NCI-H146 treated with DMSO at 0.1 percent for 48 hours (cell line): ENCODE measurements around the gene RTN4R.

Source experiments
- DNase-seq: peaks from one replicate; lab custom pipeline; 2025; ENCODE audit not compliant: unreplicated experiment; lab: John Stamatoyannopoulos, UW

Gene RTN4R

GRCh38 chr22:20231514-20232236 is 36.4 kb downstream of the RTN4R start:
- DNase-seq, result no peak

- DNase-seq, result no peak
Observed at GRCh38 chr22:20230777-20231420, 37.2 kb downstream of the RTN4R start.

DNA sequence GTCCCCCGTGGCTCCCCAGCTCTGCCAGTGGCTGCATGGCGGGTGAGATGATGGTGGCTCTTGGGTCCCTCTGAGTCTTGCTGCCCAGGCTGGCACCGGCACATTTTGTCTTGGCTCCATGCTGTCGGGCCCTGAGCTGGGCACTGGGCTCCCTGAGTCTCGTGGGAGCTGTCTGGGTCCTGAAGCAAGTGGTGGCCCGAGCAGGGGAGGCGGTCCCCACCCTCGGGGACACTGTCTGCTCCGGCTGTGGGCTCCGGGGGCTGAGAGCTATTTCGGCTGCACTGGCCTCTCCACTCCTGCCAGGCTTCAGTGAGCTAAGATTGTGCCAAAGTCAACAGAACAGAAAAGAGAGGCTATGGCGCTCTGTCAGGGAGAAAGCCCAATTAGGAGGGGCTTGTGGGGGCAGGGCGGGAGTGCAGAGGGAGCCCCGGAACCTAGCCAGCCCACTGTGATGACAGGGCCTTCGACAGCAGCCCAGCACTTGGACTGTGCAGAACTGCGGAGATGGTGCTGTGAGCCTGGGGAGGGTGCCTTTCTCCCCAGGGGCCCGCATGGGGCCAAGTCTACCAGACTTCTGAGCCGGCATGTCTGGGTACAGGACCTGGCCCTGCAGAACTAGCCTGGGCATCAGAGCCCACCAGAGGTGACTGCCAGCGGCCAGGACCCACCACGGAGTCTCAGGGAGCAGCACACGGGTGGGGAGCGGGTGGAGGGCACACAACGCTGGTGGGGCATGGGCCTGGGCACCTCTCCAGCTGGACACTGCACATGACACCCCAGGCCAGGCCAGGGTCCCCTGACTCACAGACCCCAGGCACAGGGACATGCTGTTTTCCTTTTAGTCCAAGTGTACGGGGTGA is 38.0 kb downstream of the RTN4R start:
- no peak for DNase-seq

DNA sequence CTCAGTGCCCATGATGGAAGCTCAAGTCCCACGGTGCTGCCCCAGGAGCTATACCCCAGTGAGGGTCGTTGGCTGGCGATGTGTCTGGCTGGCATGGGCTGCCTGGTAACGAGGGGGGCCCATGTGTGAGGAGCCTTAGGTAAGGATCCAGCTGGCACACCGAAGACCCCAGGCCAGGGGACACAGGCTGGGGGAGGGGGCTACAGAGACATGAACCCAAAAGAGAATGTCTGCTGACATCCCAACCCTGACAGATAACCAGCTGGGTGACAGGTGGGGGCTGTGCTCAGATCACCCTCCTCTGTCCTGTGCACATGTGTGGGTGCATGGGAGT is 39.2 kb downstream of the RTN4R start:
- DNase-seq, result no peak

GRCh38 chr22:20228055-20228938 is 39.8 kb downstream of the RTN4R start:
- no peak for DNase-seq

- no peak for DNase-seq
Observed at GRCh38 chr22:20227363-20227762, 40.8 kb downstream of the RTN4R start.

DNA sequence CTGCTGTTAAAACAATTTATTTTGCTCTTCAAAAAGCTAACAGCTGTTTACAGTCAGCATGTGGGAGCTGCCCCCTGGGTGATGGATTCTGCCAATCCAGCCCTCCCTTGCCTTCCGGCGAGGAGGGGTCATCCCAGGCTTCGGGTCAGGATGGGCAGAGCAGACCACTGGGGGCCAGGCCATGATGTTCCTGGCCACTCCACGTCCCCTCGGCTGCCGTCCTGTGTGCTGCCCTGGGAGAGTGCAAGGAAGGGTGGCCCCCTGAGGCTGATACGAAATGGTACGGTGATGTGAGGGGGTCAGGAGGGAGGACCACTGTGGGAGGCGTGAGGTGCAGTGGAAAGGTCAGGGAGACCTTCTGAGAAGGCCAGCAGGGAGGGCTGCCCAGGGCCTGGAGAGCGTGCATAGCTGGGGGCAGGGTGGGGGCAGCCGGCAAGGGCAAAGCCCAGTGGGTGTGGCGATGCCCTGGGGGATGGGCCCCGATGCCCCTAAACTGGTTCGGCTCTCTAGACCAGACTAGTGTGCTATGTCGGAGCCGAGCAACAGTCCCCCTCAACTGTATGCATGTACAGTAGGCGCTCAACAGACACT is 41.3 kb downstream of the RTN4R start:
- no peak for DNase-seq

GRCh38 chr22:20226077-20226716 is 41.9 kb downstream of the RTN4R start:
- no peak for DNase-seq

DNA sequence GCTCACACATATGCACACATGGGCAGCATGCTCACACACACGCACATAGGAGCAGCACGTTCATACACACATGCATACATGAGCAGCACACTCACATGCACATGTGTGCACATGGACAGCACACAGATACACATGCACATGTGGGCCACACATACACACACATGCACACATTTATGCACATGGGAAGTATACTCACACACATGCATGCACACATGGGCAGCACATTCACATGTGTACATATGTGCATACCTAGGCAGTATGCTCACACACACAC is 42.5 kb downstream of the RTN4R start:
- no peak for DNase-seq

DNA sequence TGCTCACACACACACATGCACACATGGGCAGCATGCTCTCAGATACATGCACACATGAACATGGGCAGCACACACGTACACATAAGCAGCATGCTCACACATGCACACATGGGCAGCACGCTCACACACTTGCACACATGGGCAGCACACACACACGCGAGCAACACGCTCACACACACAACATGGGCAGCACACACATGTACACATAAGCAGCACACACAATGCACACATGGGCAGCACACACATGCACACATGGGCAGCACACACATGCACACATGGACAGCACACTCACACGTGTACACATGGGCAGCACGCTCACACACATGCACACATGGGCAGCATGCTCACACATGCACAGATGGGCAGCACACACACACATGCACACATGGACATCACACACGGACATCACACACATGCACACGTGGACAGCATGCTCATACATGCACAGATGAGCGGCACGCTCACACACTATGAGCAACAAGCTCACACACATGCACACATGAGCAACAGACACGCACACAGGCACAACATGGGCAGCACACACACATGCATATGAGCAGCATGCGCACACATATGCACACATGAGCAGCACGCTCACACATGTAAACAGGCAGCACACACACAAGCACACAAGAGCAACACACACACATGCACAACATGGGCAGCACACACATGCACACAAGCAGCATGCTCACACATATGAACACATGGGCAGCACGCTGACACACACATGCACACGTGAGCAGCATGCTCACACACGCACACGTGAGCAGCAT is 43.0 kb downstream of the RTN4R start:
- no peak for DNase-seq

GRCh38 chr22:20224256-20224626 is 43.9 kb downstream of the RTN4R start:
- DNase-seq, result no peak

- peak; percentile 75 for DNase-seq
Observed at GRCh38 chr22:20223421-20224255, 44.5 kb downstream of the RTN4R start.

- DNase-seq, result no peak
Observed at GRCh38 chr22:20222764-20223420, 45.2 kb downstream of the RTN4R start.

- DNase-seq, result peak; percentile 62
Observed at GRCh38 chr22:20221421-20222340, 46.4 kb downstream of the RTN4R start.

GRCh38 chr22:20220629-20221026 is 47.5 kb downstream of the RTN4R start:
- no peak for DNase-seq

GRCh38 chr22:20219667-20220628 is 48.2 kb downstream of the RTN4R start:
- DNase-seq, result no peak
